HG03139 (cell line): ENCODE measurements around the gene OR6C65.

Experiments used
- ATAC-seq: cut with Tn5 transposase; IDR thresholded peaks from one replicate; pipeline ENCODE4 v1.9.1; 2021; ENCODE audit not compliant: unreplicated experiment

OR6C65 gene

DNA sequence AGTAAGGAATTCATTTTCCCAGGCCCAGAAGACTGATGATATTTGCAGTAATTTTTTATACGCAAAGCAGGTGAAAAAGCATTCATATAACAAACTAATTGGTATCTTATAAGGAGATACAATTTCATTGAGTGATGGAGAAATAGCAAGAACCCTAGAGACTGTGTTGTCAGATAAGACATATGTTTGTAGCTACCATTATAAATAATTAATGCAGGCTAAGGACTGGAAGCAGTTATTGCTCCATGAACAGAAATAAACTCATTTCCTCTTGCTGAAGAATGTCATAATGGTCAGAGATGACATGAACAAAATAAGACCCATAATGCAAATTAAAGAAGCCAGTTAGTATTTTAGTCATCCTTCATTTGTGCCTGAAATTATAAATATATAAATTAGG lies 45.0 kb downstream of the OR6C65 start:
- ATAC-seq = no peak

DNA sequence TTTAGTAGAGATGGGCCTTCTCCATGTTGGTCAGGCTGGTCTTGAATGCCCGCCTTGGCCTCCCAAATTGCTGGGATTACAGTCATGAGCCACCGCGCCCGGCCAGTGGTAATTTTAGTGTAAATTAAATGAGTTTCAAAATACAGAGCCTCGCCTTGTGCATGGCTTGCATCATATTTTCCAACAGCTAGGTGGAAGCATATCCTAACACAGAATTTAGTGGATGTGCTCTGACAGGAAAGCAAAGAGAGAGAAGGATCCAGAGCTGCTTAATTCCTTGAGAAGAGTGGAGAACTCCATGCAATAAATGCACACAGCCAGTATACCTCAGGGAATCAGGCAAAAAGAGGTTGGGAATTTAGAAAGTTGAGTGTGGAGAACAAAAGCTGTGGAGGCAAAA lies 46.0 kb downstream of the OR6C65 start:
- ATAC-seq = no peak

DNA sequence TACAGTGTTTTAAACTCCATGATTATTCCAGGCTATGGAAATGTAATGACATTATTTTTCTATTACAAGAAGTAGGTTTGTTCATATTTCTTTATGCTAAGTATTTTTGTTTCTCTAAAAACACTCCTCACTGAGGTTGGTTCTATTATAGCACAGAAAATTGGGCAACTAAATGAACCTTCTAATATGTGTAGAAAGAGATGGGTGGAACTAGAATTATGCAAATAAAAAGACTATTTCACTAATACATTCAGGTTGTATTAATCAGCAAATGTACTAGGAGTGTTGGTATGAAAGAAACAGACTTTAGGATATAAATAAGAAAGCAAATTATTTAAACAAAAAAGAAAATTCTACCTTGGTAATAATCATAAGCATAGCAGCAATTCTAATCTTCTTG lies 48.5 kb downstream of the OR6C65 start:
- no peak for ATAC-seq
